ENCODE measurements around the gene SH2D4B.
"Not testable (repeated sequence)": the region's sequence is repeated elsewhere in the genome, so short reads cannot be mapped to it uniquely, and the experiment has no call there.

Gene SH2D4B

DNA sequence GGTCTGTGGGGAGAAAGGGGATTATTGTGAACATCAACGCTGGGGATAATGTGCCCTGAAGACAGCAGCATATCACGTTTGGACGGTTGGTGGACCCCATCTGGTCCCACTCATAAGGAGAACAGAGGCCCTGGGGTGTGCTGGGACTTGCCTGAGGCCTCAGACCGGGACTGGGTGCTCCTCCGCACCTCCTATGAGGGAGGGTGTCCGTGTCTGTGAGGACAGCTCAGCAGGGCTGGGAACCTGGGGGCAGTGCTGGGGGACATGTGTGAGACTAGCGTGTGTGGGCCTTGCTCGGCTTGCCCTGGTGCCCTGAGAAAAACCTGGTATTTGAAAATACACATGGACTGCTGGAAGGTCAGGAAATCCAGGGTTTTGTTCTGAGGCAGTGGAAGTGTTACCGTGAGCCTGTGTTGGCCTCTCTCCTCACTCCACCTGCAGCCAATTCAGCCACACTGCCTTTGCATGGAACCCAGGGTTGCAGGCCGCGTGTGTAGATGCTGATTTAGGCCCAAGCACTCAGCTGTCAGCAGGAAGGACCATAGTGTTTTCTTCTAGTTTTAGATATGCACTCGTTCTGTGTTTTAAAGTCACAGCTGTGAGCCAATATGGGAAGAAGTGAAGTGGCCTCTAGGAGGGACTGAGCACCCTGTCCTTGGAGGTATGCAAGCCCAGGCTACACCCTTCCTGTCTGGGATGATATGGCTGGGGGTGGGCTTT lies 13.4 kb upstream of the SH2D4B start:
- DNase-seq (ENCODE audit: low spot score) = no peak

GRCh38 chr10:80526218-80526617 lies 11.5 kb upstream of the SH2D4B start:
- no peak for DNase-seq (ENCODE audit: low spot score)

DNA sequence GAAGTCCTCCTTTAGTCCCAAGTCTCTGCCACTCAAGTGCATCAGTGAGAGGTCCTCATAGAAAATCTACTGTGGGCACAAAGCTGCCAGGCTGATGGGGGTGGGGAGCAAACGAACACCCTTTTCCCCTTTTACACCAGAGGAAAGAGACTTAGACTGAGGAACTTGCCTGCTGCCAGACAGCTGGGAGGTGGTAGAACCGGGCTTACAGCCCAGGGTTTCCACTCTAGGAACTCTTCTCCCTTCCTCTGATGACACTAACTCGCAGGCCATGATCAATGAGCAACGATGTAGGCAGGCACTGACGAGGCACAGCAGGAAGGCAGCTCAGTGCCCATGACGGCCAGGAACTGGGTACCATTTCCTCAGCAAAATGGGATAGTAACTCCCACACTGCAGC lies 11.0 kb upstream of the SH2D4B start:
- DNase-seq (ENCODE audit: low spot score) = peak; percentile 72

- peak; percentile 67 for DNase-seq (ENCODE audit: low spot score)
These were observed 9.5 kb upstream of the SH2D4B start for GRCh38 chr10:80528185-80528700.

DNA sequence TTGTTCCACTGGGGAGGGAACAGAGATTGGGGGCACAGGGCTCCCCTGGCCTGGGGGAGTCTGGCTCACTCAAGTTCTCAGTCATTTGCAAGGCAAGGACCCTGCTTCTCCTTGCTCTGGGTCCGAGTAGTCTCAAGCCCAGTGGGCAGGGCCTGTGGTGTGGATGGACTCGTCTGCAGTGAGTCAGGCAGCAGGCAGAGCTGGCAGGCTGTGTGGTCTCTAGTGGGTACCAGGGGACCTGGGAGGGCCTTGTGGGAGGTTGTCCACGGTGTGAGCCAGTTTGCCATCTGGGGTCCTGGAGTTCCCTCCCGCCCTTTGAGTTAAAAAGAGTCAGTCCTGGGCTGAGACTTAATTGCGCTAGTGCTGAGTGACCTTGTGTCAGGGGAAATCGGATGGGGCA lies 8.8 kb upstream of the SH2D4B start:
- no peak for DNase-seq (ENCODE audit: low spot score)

- no peak for DNase-seq (ENCODE audit: low spot score)
These were observed 8.1 kb upstream of the SH2D4B start for GRCh38 chr10:80529604-80530003.

- peak; percentile 81 for DNase-seq (ENCODE audit: low spot score)
These were observed 7.5 kb upstream of the SH2D4B start for GRCh38 chr10:80530251-80530650.

DNA sequence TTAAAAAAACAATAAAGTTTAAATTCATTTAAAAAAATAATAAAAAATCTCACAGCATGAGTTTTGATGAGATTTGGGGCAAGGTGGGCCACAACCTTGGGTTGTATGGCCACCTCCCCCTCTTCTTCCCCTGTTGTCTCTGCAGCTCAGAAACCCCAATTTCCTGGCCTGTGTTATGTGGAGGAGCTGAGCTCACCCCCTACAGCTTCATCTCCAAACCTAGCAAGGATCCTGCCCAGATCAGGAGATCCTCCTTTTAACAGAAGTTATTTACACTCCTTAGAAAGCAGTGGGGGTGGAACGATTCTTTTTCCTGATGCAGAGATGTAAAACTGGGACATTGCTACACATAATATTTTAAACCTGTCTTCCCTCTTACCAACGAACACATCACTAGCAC lies 6.9 kb upstream of the SH2D4B start:
- DNase-seq (ENCODE audit: low spot score) = no peak

GRCh38 chr10:80532571-80532970 lies 5.1 kb upstream of the SH2D4B start:
- DNase-seq (ENCODE audit: low spot score) = no peak

DNA sequence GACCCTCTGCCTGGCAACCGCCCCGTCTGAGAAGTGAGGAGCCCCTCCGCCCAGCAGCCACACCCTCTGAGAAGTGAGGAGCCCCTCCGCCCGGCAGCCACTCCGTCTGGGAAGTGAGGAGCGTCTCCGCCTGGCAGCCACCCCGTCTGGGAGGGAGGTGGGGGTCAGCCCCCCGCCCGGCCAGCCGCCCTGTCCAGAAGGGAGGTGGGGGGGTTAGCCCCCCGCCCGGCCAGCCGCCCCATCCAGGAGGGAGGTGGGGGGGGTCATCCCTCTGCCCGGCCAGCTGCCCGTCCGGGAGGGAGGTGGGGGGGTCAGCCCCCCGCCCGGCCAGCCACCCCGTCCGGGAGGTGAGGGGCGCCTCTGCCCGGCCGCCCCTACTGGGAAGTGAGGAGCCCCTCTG lies 3.6 kb upstream of the SH2D4B start:
- not testable (repeated sequence) for DNase-seq (ENCODE audit: low spot score)

DNA sequence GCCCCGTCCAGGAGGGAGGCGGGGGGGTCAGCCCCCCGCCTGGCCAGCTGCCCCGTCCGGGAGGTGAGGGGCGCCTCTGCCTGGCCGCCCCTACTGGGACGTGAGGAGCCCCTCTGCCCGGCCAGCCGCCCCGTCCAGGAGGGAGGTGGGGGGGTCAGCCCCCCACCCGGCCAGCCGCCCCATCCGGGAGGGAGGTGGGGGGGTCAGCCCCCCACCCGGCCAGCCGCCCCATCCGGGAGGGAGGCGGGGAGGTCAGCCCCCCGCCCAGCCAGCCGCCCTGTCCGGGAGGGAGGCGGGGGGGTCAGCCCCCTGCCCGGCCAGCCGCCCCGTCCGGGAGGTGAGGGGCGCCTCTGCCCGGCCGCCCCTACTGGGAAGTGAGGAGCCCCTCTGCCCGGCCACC lies 3.1 kb upstream of the SH2D4B start:
- not testable (repeated sequence) for DNase-seq (ENCODE audit: low spot score)

- DNase-seq (ENCODE audit: low spot score) = no peak
These were observed 1.9 kb upstream of the SH2D4B start for GRCh38 chr10:80535671-80536360.

DNA sequence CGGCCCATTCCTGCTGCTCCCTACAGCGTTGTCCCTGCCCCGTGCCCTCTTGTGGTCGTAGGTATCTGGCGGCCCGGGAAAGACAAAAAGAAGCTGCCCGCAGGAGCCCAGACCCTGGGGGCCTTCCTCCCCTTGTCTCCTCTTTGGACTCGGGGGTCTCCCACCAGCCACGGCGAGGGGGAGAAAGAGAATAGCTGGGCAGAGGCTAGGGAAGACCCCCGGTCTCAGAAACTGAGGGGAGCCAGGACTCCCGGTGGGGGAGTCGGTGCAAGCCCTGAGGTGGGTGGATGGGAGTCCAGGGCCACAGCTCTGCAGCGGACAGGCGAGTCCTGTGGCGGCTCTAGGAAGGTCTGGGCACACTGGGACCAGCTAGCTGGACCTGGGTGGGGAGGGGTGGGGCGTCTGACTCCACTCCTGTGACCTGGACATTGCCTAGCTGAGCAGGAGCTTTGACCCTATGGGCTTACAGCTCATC lies 1.3 kb upstream of the SH2D4B start:
- no peak for DNase-seq (ENCODE audit: low spot score)

DNA sequence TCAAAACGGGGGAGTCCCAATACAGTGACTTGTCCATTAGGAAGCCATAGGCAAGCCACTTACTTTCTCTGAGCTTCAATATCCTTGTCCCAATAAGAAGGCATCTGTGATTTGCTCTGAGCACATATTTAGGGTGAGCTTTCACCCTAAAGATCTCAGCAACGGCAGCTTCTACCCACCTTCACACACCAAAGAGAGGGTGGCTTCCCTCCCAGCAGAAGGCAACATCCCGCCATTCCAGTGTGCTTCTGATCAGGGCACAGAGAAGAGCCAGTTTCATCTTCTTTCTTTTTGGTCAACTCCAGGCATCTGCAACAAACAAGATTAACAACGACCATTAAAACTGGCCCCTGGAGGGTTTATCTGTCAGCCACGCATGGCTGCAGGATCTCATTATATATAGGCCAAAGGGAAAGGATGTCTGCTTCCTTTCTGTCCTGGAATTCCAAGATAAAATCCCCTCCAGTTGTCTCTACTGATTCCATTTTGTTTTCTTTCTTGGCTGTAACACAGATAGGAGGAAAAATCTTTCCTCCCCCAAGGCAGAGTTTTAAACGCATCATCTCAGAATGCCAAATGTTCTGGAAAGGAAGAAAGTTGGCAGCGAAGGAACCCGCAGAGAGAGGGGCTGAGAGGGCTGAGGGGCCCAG lies 491 bp upstream of the SH2D4B start:
- DNase-seq (ENCODE audit: low spot score) = no peak

- DNase-seq (ENCODE audit: low spot score) = no peak
These were observed 931 bp downstream of the SH2D4B start for GRCh38 chr10:80538481-80539185.

DNA sequence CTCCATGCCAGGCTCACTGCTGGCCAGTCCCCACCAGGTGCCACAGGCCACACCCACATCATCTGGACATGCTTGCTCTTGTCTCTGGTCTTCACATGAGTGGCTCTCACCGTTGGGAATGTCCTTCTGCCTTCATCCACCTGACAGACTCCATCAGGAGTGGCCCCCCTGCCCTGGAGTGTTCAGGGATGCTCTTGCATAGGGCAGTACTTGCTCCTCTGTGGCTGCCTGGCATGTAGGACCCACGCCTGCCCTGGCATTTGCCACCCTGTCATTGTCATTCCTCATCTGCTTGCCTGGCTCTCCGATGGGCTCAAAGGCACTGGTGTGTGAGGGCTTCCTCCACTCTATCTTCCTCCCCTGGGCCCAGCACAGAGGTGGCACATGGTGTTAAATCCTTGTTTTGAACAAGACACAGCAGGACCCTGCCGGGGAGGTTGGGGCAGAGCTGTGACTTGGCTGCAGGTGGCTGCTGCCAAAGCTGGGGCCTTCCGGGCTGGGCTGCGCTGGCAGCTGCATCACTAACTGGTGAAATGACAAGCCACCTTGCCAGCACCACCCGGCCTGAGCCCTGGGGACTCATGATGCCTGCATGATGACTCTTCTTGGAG lies 1.8 kb downstream of the SH2D4B start:
- no peak for DNase-seq (ENCODE audit: low spot score)

- DNase-seq (ENCODE audit: low spot score) = no peak
These were observed 2.4 kb downstream of the SH2D4B start for GRCh38 chr10:80540136-80540535.

DNA sequence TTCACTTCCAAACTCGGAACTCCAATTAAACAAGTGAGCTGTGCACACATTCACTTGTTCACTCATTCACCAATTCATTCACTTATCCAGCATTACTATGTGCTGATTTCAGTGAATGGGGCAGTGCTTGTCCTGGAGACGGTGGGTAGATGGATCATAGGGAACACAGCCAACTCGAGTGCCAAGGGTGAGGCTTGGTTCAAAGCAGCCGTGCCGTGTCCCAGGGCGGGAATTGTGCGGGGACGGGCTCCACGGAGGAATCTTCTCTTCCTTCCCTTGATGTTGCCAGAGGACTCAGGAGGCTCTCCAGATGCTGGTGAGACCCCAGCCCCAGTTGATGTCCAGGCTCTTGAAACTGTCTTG lies 2.9 kb downstream of the SH2D4B start:
- no peak for DNase-seq (ENCODE audit: low spot score)

GRCh38 chr10:80540981-80541750 lies 3.5 kb downstream of the SH2D4B start:
- no peak for DNase-seq (ENCODE audit: low spot score)

GRCh38 chr10:80542053-80542452 lies 4.4 kb downstream of the SH2D4B start:
- no peak for DNase-seq (ENCODE audit: low spot score)

DNA sequence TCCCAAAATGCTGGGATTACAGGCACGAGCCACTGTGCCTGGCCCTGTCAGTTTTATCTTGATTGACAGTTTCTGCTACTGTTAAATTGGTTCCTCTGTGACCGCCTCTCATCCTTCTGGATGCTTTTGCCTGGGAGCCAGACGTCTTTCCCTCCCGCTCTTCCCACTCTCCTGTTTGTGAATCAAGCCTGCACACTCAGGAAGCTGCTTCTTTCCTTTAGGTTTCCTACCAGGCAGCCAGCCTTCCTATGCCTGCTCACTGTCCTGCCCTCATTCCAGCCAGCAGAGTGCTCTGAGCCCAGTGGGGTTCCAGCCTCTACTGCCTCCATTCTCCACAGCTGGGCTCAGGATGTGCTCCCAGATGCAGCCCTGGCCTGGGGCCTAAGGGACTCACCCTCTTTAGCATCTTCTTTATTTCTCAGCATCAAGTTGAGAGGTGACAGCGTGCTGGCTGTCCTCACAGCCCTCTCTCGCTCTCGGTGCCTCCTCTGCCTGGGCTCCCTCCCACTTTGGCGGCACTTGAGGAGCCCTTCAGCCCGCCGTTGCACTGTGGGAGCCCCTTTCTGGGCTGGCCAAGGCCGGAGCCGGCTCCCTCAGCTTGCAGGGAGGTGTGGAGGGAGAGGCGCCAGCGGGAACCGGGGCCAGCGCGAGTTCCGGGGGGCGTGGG lies 5.1 kb downstream of the SH2D4B start:
- DNase-seq (ENCODE audit: low spot score) = no peak

All from pons (tissue), 1 donor.